G401.6 (cell line): ENCODE measurements around the gene HHAT.

Experiments used
- FAIRE-seq: peaks from 2 replicates; lab custom pipeline; 2012; peaks lifted over from hg19 to GRCh38; lab: Jason Lieb, UNC

Gene HHAT

DNA sequence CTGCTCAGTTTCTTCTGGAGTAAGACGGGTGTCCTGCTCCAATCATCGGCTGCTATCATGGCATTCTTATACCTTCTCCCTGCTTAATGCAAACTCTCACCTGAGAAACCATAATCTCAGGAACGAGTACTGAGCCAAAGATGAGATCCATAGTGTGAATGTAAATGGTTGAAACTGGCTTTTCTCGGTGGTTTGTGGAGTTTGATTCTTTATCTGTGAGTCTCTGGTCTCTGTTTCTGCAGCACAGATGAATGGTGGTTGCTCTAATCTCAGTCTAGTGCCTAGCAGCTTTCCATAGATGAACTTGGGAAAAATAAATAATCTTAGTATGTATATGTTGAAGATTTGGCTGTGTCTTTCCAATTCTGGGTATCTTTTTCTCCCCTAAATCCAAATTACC is 274.4 kb downstream of the HHAT start:
- no peak for FAIRE-seq

DNA sequence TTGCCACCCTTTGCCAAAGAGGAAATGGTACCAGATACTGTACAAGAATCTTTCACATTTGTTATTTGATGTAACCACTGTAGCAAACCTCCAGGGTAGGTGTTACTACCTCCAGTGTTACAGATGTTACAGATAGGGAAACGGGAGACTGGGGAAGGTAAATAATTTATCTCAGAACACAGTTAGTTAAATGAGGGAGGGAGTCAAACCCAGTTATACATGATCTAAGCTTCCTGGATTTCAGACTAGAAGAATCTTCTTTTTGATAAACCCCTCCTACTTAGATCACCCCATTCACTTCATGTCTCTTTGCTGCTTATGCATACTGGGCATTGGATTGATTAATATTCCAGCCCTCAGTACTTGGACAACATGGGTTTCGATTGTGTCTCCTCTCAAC is 276.4 kb downstream of the HHAT start:
- no peak for FAIRE-seq

DNA sequence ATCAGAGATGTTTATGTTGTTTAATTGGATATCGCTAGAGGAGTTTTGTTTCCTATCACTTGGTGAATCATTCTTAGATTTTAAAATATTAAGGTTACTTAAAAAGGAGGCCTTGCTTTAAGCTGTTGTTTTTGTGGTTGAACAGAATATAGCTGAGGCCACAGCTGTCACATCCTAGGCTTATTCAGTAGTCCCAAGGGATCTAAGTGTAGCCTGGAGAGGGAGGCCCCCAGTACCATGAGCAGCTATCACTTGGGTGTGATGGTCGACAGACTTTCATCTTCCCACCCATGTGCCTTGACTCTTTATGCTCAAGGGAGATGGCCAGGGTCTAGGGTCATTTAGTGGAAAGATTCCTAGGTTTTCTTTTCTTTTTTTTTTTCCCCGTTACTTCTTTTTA is 278.7 kb downstream of the HHAT start:
- FAIRE-seq, result no peak

DNA sequence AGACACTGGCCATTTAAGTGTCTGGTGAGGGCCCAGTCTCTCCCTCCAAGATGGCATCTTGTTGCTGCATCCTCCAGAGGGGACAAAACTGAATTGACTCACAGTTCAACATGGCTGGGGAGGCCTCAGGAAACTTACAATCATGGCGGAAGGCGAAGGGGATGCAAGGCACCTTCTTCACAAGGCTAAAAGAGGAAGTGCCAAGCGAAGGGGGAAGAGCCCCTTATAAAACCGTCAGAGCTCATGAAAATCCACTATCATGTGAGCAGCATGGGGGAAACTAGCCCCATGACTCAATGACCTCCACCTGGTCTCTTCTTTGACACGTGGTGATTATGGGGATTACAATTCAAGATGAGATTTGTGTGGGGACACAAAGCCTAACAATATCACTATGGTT is 280.1 kb downstream of the HHAT start:
- FAIRE-seq, result no peak

DNA sequence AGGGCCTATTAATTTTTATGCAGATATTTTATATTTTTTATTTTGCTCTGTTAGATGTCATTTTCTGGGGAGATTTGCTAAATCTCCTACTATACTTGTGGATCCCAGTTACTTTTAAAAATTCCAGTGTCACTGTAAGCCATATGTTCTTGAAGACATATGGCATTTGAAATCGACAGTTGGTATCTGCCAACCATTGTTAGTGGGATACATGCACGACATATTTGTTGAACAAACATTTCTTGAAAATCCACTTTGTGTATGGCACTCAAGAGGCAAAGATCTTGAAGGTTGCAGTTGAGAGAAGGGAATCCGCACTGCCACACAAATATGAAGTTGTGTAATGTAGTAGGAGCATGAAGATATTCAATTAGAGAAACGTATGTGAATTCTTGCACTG is 287.7 kb downstream of the HHAT start:
- FAIRE-seq, result no peak

DNA sequence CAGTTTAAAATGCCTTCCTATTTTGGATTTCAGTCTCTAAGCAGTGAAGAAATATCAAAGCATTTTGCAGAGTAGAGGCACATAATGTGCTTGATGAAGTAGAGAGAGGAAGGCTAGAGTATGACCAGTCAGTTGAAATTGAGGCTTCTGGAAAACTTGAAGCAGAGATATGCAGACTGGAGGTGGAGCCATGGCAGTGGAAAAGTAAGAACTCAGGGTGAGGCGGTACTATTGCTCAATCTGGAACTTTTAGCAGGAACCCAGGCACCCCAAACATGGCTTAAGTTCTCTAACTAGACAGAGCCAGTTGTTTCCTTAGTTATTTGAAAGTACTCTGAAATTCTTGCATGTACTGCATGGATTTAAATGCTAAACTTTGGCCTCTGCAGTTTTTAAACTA is 288.6 kb downstream of the HHAT start:
- no peak for FAIRE-seq

DNA sequence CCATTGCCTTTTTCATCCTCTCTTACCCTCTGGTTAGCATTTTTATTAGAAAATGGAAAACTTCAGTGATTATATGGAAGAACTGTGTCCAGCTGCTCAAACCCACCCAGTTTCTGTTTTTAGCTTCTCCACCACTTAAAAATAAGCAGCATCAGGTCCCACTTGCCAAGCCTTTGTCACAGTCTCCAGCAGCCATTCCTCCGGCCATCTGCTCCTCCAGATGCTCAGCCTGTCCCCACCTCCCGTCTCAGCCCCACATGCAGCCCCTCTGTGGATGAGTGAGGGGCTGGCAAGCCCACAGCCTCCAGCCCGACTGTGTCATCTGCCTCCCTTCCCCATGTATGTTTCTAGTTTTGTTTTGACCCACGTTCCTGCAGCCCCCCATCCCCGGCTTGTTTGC is 289.7 kb downstream of the HHAT start:
- FAIRE-seq, result no peak

DNA sequence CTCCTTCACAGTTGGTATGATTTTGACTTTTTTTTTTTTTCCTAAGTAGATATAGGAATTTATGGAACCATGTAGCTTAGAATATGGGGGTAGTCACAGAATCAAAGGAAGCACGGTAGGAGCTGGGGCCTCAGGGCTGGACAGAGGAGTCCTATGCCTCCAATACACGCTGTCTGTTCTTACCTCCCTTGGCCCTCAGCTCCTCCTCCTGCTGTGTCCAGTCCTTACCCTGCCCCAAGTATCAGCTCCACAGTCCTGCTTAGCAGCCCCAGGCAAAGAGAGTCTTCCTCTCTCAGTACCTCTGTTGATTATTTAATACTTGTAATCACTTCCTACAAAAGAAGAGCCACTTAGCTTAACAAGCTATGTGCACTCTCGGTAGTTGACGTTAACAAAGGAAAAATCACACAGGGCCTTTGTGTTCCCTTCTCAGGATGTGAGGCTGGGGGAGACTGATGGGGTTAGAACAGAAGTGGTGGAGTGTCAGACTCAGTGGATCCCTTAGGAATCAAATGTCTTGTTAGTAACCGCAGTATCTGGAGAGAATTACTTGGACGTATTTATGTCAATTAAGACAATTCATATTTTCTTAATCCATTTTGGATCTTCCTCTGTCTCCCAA is 292.3 kb downstream of the HHAT start:
- no peak for FAIRE-seq

DNA sequence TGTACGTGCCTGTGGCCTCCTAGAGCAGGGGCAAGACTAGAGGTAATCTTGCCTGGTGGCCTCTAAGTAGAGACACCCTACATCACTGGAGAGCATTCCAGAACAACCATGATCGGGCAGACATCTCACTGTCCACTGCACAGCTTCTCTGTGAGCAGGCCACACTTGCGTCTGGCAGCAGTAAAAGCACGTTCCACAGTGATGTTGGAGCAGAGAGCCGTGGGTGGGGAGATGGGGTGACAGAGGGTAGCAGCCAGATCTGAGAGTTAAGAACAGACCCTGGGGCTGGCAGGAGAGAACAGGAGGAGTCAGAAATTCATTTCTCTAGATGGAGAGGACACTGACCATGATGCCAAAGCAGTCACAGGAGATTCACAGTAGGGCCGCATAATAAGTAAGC is 293.0 kb downstream of the HHAT start:
- no peak for FAIRE-seq

DNA sequence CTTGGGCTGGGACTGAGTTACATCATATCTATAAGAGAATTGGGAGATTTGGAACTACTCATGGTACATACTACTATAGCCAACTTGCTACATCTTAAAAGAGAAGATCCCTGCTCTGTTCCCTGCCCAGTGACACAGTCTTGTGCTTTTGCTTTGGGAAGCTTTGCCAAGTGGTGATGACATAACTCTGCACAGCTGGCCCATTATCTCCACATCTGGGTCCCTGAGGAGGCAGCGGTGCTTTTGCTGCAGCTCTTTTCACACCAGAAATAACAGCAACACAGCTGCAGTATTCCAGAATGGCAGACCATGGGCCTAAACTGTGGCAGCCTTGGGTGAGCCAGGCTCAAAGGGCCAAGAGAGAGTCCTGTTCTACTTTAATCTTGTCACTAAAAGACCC is 296.0 kb downstream of the HHAT start:
- no peak for FAIRE-seq

DNA sequence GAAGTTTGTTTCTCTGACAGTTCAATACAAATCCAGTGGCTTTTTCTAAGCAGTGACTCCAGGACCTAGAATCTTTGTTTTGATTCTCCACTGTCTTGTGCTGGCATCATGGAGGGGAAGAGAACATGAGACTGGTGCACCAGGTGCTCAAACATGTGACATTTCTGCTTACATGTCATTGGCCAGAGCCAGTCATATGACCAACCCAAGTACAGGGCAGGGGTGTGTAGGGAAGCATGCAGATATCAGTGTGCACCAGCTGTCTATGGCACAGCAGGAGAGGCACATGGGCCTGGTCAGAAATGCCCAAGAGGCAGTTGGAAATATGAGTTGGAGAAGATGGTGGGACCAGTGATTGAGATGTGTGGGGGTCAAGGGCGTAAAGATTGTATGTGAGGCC is 297.0 kb downstream of the HHAT start:
- no peak for FAIRE-seq

DNA sequence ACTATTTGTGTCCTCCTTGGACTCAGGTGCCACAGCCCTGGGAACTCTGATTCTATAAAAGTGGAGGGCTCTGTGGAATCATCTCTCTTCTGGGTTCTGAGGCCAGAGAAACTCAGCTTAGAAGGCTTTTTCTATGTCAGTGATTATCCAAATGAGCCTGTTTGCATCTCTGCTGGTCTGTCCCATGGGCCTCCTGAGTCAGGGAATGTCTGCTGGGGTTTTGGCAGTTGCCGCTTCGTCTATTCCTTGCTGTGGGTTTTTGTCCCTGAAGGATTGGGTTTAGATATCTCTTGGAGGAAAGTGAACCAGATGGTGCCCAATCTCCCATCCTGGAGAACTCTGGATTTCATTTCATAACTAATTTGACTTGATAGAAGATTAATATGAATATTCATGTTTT is 297.6 kb downstream of the HHAT start:
- no peak for FAIRE-seq

DNA sequence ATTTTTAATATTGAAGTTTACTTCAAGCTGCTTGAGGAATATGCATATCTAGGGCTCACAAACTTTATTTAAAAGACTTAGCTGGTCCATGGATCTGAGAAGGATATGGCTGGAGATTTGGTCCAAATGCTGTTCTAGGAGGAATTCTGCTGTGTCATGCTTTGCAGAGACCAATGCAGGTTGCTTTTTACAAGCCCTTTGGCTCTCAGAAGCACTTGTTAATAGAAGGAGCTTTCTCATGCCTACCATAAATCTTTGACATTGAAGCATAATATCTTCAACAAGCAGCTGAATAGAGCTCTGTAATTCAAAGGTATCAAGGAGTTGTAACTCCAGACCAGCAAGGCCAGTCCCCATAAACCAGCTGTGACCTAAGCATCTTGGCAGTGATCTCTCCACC is 299.1 kb downstream of the HHAT start:
- no peak for FAIRE-seq

DNA sequence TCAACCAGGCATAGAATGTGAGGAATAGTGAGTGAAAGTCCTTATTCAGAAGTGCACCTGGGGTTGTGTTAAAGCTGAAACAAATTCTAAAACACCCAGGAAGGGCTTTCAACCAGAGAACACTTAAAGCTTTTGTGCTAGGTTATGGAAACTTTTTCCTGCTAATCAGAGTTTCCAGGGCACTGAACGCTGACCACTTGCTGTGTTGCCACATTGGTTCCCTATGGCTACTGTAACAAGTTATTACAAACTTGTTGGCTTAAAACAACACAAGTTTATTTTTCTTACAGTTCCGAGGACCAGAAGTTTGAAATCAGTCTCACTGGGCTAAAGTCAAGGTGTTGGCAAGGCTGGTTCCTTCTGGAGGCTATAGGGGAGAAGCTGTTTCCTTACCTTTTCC is 300.6 kb downstream of the HHAT start:
- FAIRE-seq, result no peak

DNA sequence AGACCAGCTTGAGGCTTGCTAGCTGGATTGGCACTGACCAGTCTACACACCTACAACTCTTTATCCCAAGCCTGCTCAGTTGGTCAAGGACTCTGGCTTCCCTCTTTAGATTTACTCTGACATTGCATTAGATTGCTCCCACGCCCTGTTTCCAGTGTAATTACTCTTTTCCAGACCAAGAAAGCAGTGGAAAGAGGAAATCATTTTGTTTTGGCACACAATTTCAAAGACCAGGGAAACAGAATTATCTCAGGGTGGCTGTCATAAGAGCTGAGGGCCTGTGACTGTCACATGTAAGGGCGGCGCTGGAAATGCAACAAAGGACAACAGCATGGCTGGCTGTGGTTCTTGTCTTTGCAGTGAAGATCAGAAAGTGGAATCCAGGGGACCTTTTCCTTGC is 302.7 kb downstream of the HHAT start:
- no peak for FAIRE-seq

DNA sequence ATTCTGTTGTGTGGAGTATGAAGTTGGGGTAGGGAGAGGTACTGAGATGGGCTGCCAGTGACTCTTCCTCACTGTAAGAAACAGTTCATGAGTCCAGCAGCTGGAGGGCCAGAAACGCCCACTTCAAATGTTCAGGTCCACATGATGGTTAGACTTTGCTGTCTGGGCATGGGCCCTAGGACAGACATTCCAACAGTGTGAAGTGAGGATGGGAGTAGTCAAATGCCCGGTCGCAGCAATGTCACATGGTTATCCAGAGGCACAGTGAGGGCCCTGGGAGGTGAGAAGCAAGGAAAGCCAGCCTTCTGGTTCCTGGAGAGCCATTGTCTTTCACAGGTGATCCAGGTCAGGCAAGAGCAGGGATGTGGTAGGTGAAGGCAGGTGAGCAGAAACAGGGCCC is 304.4 kb downstream of the HHAT start:
- FAIRE-seq, result no peak

DNA sequence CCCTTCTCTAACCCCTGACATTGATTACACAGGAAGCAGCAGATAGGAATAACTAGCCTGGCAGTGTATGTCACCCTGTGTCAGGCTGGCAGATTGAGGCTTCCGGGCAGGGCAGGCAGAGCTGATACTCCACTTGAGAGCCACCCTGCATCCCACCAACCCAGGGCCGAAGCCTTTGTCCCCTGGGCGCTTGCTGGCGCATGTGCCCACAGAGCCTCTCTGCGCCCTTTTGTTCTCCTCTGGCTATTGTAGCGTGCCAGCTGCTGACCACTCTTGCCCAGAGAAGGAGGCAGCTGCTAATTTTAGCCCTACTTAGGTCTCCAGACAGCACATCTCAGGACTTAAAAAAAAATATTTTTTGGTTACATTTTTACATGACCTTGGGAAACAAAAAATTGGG is 304.9 kb downstream of the HHAT start:
- no peak for FAIRE-seq

DNA sequence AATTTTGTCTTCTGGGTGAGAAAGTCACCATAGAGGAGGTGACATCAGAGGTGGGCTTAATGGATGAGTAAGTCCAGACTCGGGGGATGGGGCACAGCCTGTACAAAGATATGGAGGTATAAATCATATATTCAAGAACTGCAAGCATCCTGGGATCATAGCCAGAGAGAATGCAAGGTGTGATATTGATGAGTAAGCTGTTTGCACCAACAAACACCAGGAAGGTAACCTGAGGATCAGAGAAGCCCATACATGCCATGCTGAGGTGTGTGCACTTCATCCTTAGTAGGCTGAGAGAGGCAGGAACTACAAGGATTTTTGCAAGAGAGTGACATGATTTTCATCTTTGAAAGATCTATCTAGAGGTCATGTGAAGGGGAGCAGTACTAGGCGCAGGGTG is 306.4 kb downstream of the HHAT start:
- FAIRE-seq, result no peak

DNA sequence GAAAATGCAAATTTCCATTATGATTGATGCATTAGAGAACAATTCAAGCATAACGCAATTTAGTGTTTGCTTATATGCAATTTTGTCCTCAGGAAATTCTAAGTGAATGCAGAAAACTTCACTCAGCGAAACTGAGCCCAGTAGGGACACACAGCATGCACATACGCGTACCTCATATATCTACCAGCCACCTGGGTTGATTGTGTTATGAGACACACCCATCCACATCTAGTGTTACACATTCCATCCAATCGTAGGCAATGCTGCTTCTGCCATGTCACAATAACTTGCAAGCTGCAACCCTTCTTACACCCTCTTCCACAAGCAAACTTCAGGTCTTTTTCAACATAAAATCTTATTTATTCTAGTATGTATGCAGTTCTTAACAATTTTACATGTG is 312.9 kb downstream of the HHAT start:
- no peak for FAIRE-seq

DNA sequence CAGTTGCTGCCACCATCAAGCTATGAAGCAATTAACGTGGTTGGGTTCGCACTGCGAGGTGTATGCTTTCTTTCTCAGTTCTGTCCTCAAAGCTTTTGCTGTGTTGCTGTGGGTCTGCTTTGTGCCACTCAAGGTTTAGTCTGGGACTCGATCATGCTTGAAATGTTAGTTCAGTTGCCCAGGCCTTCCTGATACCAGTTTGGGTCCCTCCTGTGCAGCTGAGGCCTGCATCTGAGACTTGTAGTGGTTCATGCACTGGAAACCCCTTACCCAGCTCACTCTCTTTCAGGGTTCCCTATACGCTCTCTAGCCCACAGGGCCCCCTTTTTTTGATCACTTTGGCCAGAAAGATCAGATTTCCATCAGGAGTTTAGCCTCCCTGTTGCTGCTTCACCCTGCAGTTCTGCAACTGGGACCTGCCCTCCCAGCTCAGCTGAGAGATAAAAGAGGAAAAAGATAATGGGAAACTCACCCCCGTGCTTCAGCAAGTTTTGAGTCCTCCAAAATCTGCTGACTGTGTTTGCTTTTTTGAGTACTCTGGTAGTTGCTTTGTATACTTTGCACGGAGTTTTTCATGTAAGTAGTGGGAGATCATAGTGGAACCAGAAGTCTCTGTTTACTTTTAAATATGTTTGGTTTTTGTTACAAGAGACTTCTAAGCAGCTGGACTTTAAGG is 317.0 kb downstream of the HHAT start:
- no peak for FAIRE-seq

DNA sequence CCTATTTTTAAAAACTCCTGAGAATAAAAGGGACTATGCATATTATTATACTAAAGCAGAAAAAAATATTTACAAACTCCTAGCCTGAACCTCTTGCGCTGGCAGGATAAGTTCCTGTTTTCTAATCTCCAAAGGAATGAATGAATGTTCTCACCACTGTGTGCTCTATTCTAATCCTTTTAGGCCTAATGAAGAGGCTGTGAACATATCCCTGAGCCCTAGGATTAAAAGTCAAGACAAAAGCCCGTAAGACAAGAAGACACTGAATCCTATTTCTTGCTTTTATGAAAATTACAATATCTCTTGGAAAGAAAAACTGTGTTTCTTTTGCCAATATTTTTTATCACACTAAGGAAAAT is 317.5 kb downstream of the HHAT start:
- no peak for FAIRE-seq

DNA sequence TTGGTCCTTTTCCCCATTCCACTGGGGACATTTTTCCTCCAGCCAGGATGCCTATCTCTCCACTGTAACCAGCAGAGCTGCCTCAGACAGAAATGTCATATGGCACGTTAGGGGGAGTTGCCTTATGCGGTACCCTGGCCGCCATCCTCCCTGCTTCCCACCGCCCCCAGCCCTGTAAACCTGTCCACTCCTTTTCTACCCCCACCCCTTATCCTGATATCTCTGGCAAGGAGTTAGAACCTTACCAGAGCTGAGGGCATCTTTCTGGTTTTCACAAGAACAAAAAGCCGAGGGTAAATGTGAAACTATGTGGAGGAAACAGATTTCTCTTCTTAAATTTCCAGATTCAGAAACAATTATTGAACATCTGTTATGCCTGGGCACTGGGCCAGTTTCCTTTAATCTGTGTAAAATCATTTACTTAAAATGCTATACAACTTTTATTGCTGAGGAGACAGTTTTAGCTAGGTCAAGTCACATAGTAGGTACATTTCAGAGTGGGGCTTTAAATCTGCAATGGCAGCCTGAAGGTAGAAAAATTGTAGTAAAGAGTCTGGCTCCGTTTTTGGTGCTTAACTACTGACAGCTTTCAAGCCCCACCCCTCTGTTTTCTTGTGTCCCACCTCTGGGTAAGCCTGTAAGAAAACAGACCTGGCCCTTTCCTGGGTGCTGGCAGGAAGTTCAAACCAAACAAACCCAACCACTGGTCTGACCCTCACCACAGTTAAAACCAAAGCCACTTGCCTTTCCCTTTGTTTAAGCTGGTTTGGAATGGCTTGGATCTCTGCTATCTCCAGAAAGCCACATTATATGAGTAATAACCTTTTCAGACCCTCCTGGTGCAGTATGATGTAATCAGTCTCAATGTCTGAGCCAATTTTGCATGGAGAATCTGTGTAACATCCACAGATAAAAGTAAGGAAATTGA is 319.0 kb downstream of the HHAT start:
- FAIRE-seq, result no peak

DNA sequence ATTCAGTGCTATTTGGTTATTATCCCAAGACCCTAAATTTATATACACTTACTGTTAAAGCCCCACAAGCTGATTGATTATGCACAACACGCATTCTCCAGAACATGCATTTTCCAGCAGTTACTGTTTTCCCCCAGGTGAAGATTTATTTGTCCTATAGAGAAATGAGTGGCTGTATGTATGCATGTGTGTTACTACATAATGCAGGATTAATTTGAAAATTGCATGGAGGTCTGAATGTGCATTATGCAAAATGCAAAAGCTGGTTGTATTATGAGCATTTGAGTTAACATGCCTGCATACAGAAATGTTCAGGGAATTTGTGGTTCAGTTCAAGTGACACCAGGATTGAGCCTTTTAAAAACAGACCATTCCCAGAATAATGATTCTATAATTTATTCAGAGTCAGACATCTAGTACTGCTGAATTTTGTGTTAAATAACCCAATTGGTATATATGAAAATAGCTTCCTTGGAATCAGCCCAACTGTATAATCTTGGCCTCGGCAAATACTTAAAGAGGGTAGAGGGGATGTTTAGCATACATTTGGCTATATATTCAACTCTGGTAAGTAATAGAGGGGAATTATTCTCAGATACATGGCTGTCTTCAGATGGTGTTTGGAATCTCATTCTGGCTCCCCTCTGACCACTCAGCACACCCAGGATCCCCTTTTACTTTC is 320.0 kb downstream of the HHAT start:
- FAIRE-seq, result no peak
